Liver (tissue), 9 donors: ENCODE data around the gene ZRANB1. TPM values are rescaled to one million over a fixed set of nuclear protein-coding genes. Genes with fewer than 3 reads are reported as not detected.

Experiments
- DNase-seq: peaks from one replicate; pipeline ENCODE4 v3.0.0-alpha.2; 2017; ENCODE audit warnings: low spot score
- H3K27ac ChIP-seq, 2 donors: one replicate each; pipeline ENCODE4 v1.7.0; 2013; ENCODE audit warnings: inconsistent platforms in 2 of 2, low read length in 2 of 2, control low read depth in 1 of 2, low read depth in 1 of 2, mild to moderate bottlenecking in 1 of 2
- H3K27me3 ChIP-seq, 4 donors: one replicate each; pipeline versions ENCODE4 v1.6.1 to v1.7.0; 2013; ENCODE audit warnings: low read length in 3 of 4, inconsistent platforms in 1 of 4, mild to moderate bottlenecking in 1 of 4, moderate library complexity in 1 of 4; ENCODE audit not compliant: control insufficient read depth in 4 of 4, insufficient read depth in 4 of 4
- H3K36me3 ChIP-seq, 4 donors: one replicate each; pipeline versions ENCODE4 v1.6.1 to v1.7.0; 2013; ENCODE audit warnings: low read length in 3 of 4, mild to moderate bottlenecking in 3 of 4, low read depth in 1 of 4, moderate library complexity in 1 of 4; ENCODE audit not compliant: control insufficient read depth in 4 of 4, insufficient read depth in 3 of 4
- H3K4me1 ChIP-seq, 4 donors: one replicate each; pipeline versions ENCODE4 v1.6.1 to v1.7.0; 2013; ENCODE audit warnings: low read length in 3 of 4, mild to moderate bottlenecking in 3 of 4, moderate library complexity in 1 of 4; ENCODE audit not compliant: control insufficient read depth in 4 of 4, insufficient read depth in 4 of 4
- H3K4me3 ChIP-seq, 3 donors: one replicate each; pipeline versions ENCODE4 v1.6.1 to v1.7.0; 2013; ENCODE audit warnings: low read length in 3 of 3, control low read depth in 1 of 3, low read depth in 1 of 3, mild to moderate bottlenecking in 1 of 3
- H3K9ac ChIP-seq, 2 donors: one replicate each; pipeline ENCODE4 v1.7.0; 2013; ENCODE audit warnings: low read length in 2 of 2, mild to moderate bottlenecking in 2 of 2, moderate library complexity in 2 of 2, control low read depth in 1 of 2, low read depth in 1 of 2
- H3K9me3 ChIP-seq, 4 donors: one replicate each; pipeline versions ENCODE4 v1.6.1 to v1.7.0; 2013; ENCODE audit warnings: low read length in 3 of 4; ENCODE audit not compliant: control insufficient read depth in 4 of 4
- ATF3 ChIP-seq: IDR thresholded peaks from 2 replicates; pipeline ENCODE4 v1.6.1; 2016; ENCODE audit warnings: antibody characterized with exemption
- EGR1 ChIP-seq, 2 donors: IDR thresholded peaks; 2 replicates each; pipeline ENCODE4 v1.6.1; 2016 to 2018; ENCODE audit warnings: antibody characterized with exemption in 2 of 2, low read depth in 2 of 2
- FOXA1 ChIP-seq: IDR thresholded peaks from 2 replicates; pipeline ENCODE4 v1.6.1; 2016; ENCODE audit warnings: antibody characterized with exemption
- FOXA2 ChIP-seq: IDR thresholded peaks from 2 replicates; pipeline ENCODE4 v1.6.1; 2016; ENCODE audit warnings: antibody characterized with exemption
- GABPA ChIP-seq, 2 donors: IDR thresholded peaks in 1 of 2; conservative IDR thresholded peaks in 1 of 2; 2 replicates each; pipeline ENCODE4 v1.6.1; 2016; ENCODE audit warnings: antibody characterized with exemption in 2 of 2, mild to moderate bottlenecking in 1 of 2, moderate library complexity in 1 of 2
- HNF4A ChIP-seq, 2 donors: conservative IDR thresholded peaks; 2 replicates each; pipeline ENCODE4 v1.6.1; 2016; ENCODE audit warnings: antibody characterized with exemption in 2 of 2, mild to moderate bottlenecking in 2 of 2
- HNF4G ChIP-seq: IDR thresholded peaks from 2 replicates; pipeline ENCODE4 v1.6.1; 2016; ENCODE audit warnings: antibody characterized with exemption
- JUND ChIP-seq, 2 donors: IDR thresholded peaks; 2 replicates each; pipeline ENCODE4 v1.6.1; 2016; ENCODE audit warnings: antibody characterized with exemption in 2 of 2
- NR2F2 ChIP-seq: IDR thresholded peaks from 2 replicates; pipeline ENCODE4 v1.6.1; 2016; ENCODE audit warnings: antibody characterized with exemption
- RAD21 ChIP-seq, 2 donors: IDR thresholded peaks; 2 replicates each; pipeline ENCODE4 v1.6.1; 2016; ENCODE audit warnings: antibody characterized with exemption in 2 of 2, mild to moderate bottlenecking in 2 of 2
- REST ChIP-seq: IDR thresholded peaks from 2 replicates; pipeline ENCODE4 v1.6.1; 2016; ENCODE audit warnings: antibody characterized with exemption, mild to moderate bottlenecking
- RXRA ChIP-seq, 2 donors: IDR thresholded peaks; 2 replicates each; pipeline ENCODE4 v1.6.1; 2017 to 2018; ENCODE audit warnings: antibody characterized with exemption in 2 of 2, mild to moderate bottlenecking in 1 of 2
- SP1 ChIP-seq: IDR thresholded peaks from 2 replicates; pipeline ENCODE4 v1.6.1; 2018; ENCODE audit warnings: antibody characterized with exemption, mild to moderate bottlenecking
- TAF1 ChIP-seq: conservative IDR thresholded peaks from 2 replicates; pipeline ENCODE4 v1.6.1; 2016; ENCODE audit warnings: antibody characterized with exemption, mild to moderate bottlenecking
- ZBTB33 ChIP-seq: IDR thresholded peaks from 2 replicates; pipeline ENCODE4 v1.6.1; 2016; ENCODE audit warnings: antibody characterized with exemption
- WGBS: extraction: QIAGEN DNeasy Blood & Tissue Kit; methylation state at CpG from one replicate; pipeline ENCODE4 v1.1.7; 2013; 5-methylcytosine and 5-hydroxymethylcytosine counted together
- polyA plus RNA-seq, 2 donors: library from polyadenylated mRNA; stranded (reverse) in 1 of 2; unstranded in 1 of 2; fragments of 200-250 nt in 1 of 2; fragments of >200 nt in 1 of 2; fragmentation: Nextera tagmentation in 1 of 2; extraction: Ambion mirVana in 1 of 2; gene quantifications; one replicate each; pipeline versions ENCODE4 v1.2.1 to v1.2.3, GENCODE V29; 2013 to 2015
- total RNA-seq, 2 donors: library from RNA; depleted of rRNA; stranded (reverse); fragments of >200 nt; gene quantifications; one replicate each; pipeline ENCODE4 v1.2.3, GENCODE V29; 2014
- donor health status: healthy.
- donor health status: healthy.
- donor health status: healthy.
- donor health status: healthy.
- donor health status: healthy.

The ZRANB1 gene
- total and polyA plus RNA-seq, 4 donors: 6.2 to 32.5 (median 14.4) TPM

- TF ChIP-seq JUND (IDR thresholded peaks at IDR 0.05): no peak
- TF ChIP-seq RXRA (IDR thresholded peaks at IDR 0.05): peak; percentile 38 to 66
- TF ChIP-seq FOXA1: peak; percentile 27
- peak; percentile 47 for TF ChIP-seq REST
- peak in 1 of 2 donors; percentile 57 for TF ChIP-seq RAD21 (IDR thresholded peaks at IDR 0.05)
- peak; percentile 87 for TF ChIP-seq SP1
- no peak for TF ChIP-seq NR2F2
- TF ChIP-seq HNF4G: no peak
- TF ChIP-seq EGR1 (IDR thresholded peaks at IDR 0.05; ENCODE audit: low read depth in 2 of 2): no peak
- peak; percentile 21 for TF ChIP-seq FOXA2
- no peak for TF ChIP-seq ATF3
- TF ChIP-seq ZBTB33: peak; percentile 21
- no peak for TF ChIP-seq TAF1
- peak; percentile 65 to 70 for TF ChIP-seq HNF4A (conservative IDR thresholded peaks at IDR 0.05)
- 50% methylated on average over 3 of the region's 3 CpGs for WGBS
- no peak for DNase-seq
- Histone ChIP-seq H3K27ac (peak overlapping the region; percentile 75), H3K4me1 (peaks cover 9 to 38% (median 27%) of the 10 kb centered on the region in 4 donors), H3K4me3 (no peak overlapping the region), H3K9me3 (no peaks in the 10 kb centered on the region), H3K27me3 (no peaks in the 10 kb centered on the region), H3K9ac (peak overlapping the region in 1 of 2 donors; percentile 72), H3K36me3 (peaks cover 0 to 4% (median 0%) of the 10 kb centered on the region in 4 donors)
These were observed 11.5 kb downstream of the ZRANB1 start for GRCh38 chr10:124953421-124953820.

GRCh38 chr10:124955243-124955642 is 13.3 kb downstream of the ZRANB1 start:
- TF ChIP-seq EGR1 (IDR thresholded peaks at IDR 0.05; ENCODE audit: low read depth in 2 of 2): no peak
- TF ChIP-seq GABPA (IDR thresholded peaks at IDR 0.05 in 1 of 2, conservative IDR thresholded peaks at IDR 0.05 in 1 of 2): no peak
- TF ChIP-seq RAD21 (IDR thresholded peaks at IDR 0.05): no peak
- no peak for TF ChIP-seq FOXA2
- no peak for TF ChIP-seq REST
- TF ChIP-seq NR2F2: no peak
- TF ChIP-seq SP1: no peak

More at GRCh38 chr10:124955243-124955642, 13.3 kb downstream of the ZRANB1 start:
- peak overlapping the region; percentile 46 to 59 for H3K27ac ChIP-seq
- H3K4me1 ChIP-seq: peaks cover 16 to 40% (median 27%) of the 10 kb centered on the region in 4 donors
- no peaks in the 10 kb centered on the region for H3K9me3 ChIP-seq
- no peak for DNase-seq
- peak overlapping the region in 1 of 2 donors; percentile 39 for H3K9ac ChIP-seq
- H3K36me3 ChIP-seq: no peaks in the 10 kb centered on the region
- WGBS: 61% methylated on average over 7 of the region's 7 CpGs
- H3K4me3 ChIP-seq: no peak overlapping the region
- no peaks in the 10 kb centered on the region for H3K27me3 ChIP-seq
